ENCODE data around the gene GRAMD4.

DNA sequence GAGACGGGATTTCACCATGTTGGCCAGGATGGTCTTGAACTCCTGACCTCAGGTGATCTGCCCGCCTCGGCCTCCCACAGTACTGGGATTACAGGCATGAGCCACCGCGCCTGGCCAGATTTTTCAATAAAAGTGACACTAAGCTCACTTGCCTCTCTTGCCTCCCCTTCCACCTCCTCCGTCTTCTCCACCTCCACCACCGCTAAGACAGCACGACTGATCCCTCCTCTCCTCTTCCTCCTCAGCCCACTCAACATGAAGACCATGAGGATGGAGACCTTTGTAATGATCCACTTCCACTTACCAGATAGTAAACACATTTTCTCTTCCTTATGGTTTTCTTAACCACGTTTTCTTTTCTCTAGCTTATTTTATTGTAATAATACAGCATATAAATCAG lies 103.7 kb downstream of the GRAMD4 start:
- TF ChIP-seq, protein P1, sequence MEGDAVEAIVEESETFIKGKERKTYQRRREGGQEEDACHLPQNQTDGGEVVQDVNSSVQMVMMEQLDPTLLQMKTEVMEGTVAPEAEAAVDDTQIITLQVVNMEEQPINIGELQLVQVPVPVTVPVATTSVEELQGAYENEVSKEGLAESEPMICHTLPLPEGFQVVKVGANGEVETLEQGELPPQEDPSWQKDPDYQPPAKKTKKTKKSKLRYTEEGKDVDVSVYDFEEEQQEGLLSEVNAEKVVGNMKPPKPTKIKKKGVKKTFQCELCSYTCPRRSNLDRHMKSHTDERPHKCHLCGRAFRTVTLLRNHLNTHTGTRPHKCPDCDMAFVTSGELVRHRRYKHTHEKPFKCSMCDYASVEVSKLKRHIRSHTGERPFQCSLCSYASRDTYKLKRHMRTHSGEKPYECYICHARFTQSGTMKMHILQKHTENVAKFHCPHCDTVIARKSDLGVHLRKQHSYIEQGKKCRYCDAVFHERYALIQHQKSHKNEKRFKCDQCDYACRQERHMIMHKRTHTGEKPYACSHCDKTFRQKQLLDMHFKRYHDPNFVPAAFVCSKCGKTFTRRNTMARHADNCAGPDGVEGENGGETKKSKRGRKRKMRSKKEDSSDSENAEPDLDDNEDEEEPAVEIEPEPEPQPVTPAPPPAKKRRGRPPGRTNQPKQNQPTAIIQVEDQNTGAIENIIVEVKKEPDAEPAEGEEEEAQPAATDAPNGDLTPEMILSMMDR (conservative IDR thresholded peaks at IDR 0.05) = no peak
- no peak for TF ChIP-seq EZH2 (IDR thresholded peaks at IDR 0.05; ENCODE audit: low read depth)
